CD4-positive, alpha-beta T cell (primary cell): Measurements from ENCODE around the gene MAP2K3. TPM values are rescaled to one million over a fixed set of nuclear protein-coding genes. Genes with fewer than 3 reads are reported as not detected.

Source experiments
- ATAC-seq: fragments of 200-7000 bp; cut with Tn5 transposase; one replicate; pipeline ENCODE4 v1.10.0; 2022; ENCODE audit warnings: mild to moderate bottlenecking; ENCODE audit not compliant: poor library complexity
- CTCF ChIA-PET: fragments of 350-600 bp; sonication (Branson Sonifier 250); formaldehyde crosslinking; loops from one replicate; lab custom pipeline; 2021; ENCODE audit warnings: antibody characterized with exemption, inconsistent platforms; lab: Charles Lee
- POLR2A ChIA-PET: fragments of 350-600 bp; sonication (Branson Sonifier 250); formaldehyde crosslinking; loops from one replicate; lab custom pipeline; 2021; ENCODE audit warnings: antibody characterized with exemption, inconsistent platforms; lab: Charles Lee
- DNase-seq, 14 experiments: peaks; one replicate each; pipeline ENCODE4 v3.0.0-alpha.2; 2013 to 2020; ENCODE audit warnings: mixed read lengths in 2 of 14
- H3K27ac ChIP-seq, 2 donors: one replicate each; pipeline versions ENCODE4 v1.5.1 to v1.7.0; 2013; ENCODE audit warnings: low read length in 2 of 2, low read depth in 1 of 2, mild to moderate bottlenecking in 1 of 2
- H3K27me3 ChIP-seq, 2 experiments: 1 replicate in 1 of 2; 2 replicates in 1 of 2; pipeline versions ENCODE4 v1.6.1 to v1.7.0; 2013; ENCODE audit warnings: low read length in 2 of 2, control low read depth in 1 of 2, mild to moderate bottlenecking in 1 of 2, moderate library complexity in 1 of 2; ENCODE audit not compliant: insufficient read depth in 2 of 2, control insufficient read depth in 1 of 2
- H3K36me3 ChIP-seq: one replicate; pipeline ENCODE4 v1.6.1; 2013; ENCODE audit warnings: low read length, control low read depth; ENCODE audit not compliant: insufficient read depth
- H3K4me1 ChIP-seq: one replicate; pipeline ENCODE4 v1.6.1; 2013; ENCODE audit warnings: low read length, control low read depth; ENCODE audit not compliant: insufficient read depth
- H3K4me3 ChIP-seq: one replicate; pipeline ENCODE4 v1.5.1; 2013; ENCODE audit warnings: mild to moderate bottlenecking, low read length, moderate library complexity
- H3K9me3 ChIP-seq, 2 experiments: 1 replicate in 1 of 2; 2 replicates in 1 of 2; pipeline versions ENCODE4 v1.6.1 to v1.7.0; 2013; ENCODE audit warnings: low read length in 2 of 2, mild to moderate bottlenecking in 2 of 2, control low read depth in 1 of 2, moderate library complexity in 1 of 2; ENCODE audit not compliant: control insufficient read depth in 1 of 2, insufficient read depth in 1 of 2
- H3K27ac Mint-ChIP-seq: one replicate; pipeline ENCODE4 v1.8.0; 2020; ENCODE audit warnings: mixed read lengths
- H3K27me3 Mint-ChIP-seq: one replicate; pipeline ENCODE4 v1.8.0; 2021; ENCODE audit warnings: mixed read lengths
- H3K36me3 Mint-ChIP-seq: one replicate; pipeline ENCODE4 v1.8.0; 2021; ENCODE audit warnings: low read depth, mixed read lengths
- H3K4me1 Mint-ChIP-seq: one replicate; pipeline ENCODE4 v1.8.0; 2021; ENCODE audit warnings: low read depth, mixed read lengths
- H3K4me3 Mint-ChIP-seq: one replicate; pipeline ENCODE4 v1.8.0; 2020; ENCODE audit warnings: mild to moderate bottlenecking, mixed read lengths
- H3K9me3 Mint-ChIP-seq: one replicate; pipeline ENCODE4 v1.8.0; 2020; ENCODE audit warnings: mixed read lengths
- CTCF ChIP-seq: fragments of 200-600 bp; IDR thresholded peaks from one replicate; pipeline ENCODE4 v1.8.0; 2022; ENCODE audit warnings: antibody characterized with exemption, mild to moderate bottlenecking
- intact Hi-C, 2 experiments: fragments of 100-400 bp; cut with DNase I in 1 of 2; cut with micrococcal nuclease in 1 of 2; formaldehyde crosslinking; loops; one replicate each; pipeline versions ENCODE4 v1.15.1 to v1.9.0; 2023 to 2025; cut with DNase I, micrococcal nuclease
- total RNA-seq, 174 experiments: library from RNA in 2 of 174; stranded (reverse) in 2 of 174; gene quantifications; one replicate each; pipeline ENCODE4 v1.2.3 and lab custom pipeline; 2021 to 2026

The MAP2K3 gene
- total RNA-seq, 2 experiments from 2014 or later, result 36.8 to 38.5 TPM

- CTCF ChIA-PET, result interaction anchor here (0.7 to 1.0 kb wide), 2 partner anchors 9 to 84 kb away, joined by 3 read pairs; no protein-coding TSS in a partner anchor
- Histone ChIP-seq H3K27ac (no peak overlapping the region), H3K36me3 (no peaks in the 10 kb centered on the region), H3K27me3 (no peaks in the 10 kb centered on the region), H3K4me1 (no peaks in the 10 kb centered on the region), H3K9me3 (no peaks in the 10 kb centered on the region), H3K4me3 (no peak overlapping the region)
- Mint-ChIP-seq H3K36me3 (no peaks in the 10 kb centered on the region), H3K4me3 (no peak overlapping the region), H3K27me3 (no peaks in the 10 kb centered on the region), H3K27ac (no peak overlapping the region), H3K9me3 (no peaks in the 10 kb centered on the region), H3K4me1 (no peaks in the 10 kb centered on the region)
- DNase-seq, result no peak
- POLR2A ChIA-PET, result no interaction called here
- intact Hi-C loops, result no loop called here
- ATAC-seq, result no peak
- no peak for TF ChIP-seq CTCF
These were observed 79.5 kb downstream of the MAP2K3 start for GRCh38 chr17:21363776-21364642.

Other genes starting within 250 kb of the MAP2K3 start
- 100 to 1,000 TPM; 194 to 217 TPM for gene USP22, start 241.7 kb upstream of the MAP2K3 start, total RNA-seq
- gene DHRS7B, start 157.7 kb upstream of the MAP2K3 start, total RNA-seq, result 1 to 10 TPM; 4.9 to 5.2 TPM
- 10 to 100 TPM; 17.8 to 19.2 TPM for gene TMEM11, start 70.5 kb upstream of the MAP2K3 start, total RNA-seq
- 1 to 10 TPM; 5.9 to 6.1 TPM for gene NATD1, start 31.3 kb upstream of the MAP2K3 start, total RNA-seq
- gene KCNJ12, start 91.6 kb downstream of the MAP2K3 start, total RNA-seq, result under 1 TPM in 1 of 2 experiments, not detected in 1; 0.11 TPM